Endothelial cell of umbilical vein (primary cell): ENCODE measurements around the gene NANOS1.

ENCODE experiments used
- CTCF ChIP-seq, 2 donors: IDR thresholded peaks; 1 replicate in 1 of 2; 2 replicates in 1 of 2; pipeline ENCODE4 v1.5.1; 2011; ENCODE audit warnings: low read length in 2 of 2, mild to moderate bottlenecking in 2 of 2, moderate library complexity in 2 of 2, control low read depth in 1 of 2, inconsistent platforms in 1 of 2, low read depth in 1 of 2; ENCODE audit not compliant: insufficient read depth in 1 of 2; ENCODE audit errors: extremely low read depth in 1 of 2
- EZH2 ChIP-seq: IDR thresholded peaks from 2 replicates; pipeline ENCODE4 v1.6.1; 2012; ENCODE audit warnings: borderline replicate concordance, low read depth, mild to moderate bottlenecking, moderate library complexity, low read length, inconsistent platforms; ENCODE audit not compliant: severe bottlenecking
- FOS ChIP-seq: IDR thresholded peaks from 2 replicates; pipeline ENCODE4 v1.6.1; 2011; ENCODE audit warnings: mild to moderate bottlenecking, low read length, moderate library complexity, borderline replicate concordance; ENCODE audit not compliant: insufficient read depth
- MYC ChIP-seq: IDR thresholded peaks from one replicate; pipeline ENCODE4 v1.6.1; 2011; ENCODE audit warnings: mild to moderate bottlenecking, low read depth, low read length
- POLR2A ChIP-seq: IDR thresholded peaks from 2 replicates; pipeline ENCODE4 v1.6.1; 2012; ENCODE audit warnings: low read depth, mild to moderate bottlenecking, control low read depth, low read length
- POLR2AphosphoS5 ChIP-seq: IDR thresholded peaks from 2 replicates; pipeline ENCODE4 v1.6.1; 2012; ENCODE audit warnings: low read depth, mild to moderate bottlenecking, control low read depth, low read length, moderate library complexity; ENCODE audit not compliant: insufficient read depth

DNA sequence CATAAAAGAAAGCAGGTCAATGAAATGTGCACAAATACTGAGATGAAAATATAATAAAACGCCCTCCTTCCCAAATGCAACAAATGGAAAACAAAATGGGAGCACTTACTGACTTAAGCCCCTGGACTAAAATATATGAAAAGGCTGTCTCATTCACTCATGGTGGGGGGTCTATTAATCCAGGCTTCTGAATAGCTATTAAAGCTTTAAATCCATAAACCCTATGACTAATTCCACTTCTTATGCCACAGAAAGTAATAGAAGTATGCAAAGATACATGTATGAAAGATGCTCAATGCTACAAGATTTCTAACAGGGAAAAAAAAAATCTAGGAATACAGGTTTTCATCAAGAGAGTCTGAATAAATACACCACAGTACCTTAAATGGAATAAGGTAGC is 30.6 kb downstream of the NANOS1 start:
- TF ChIP-seq CTCF (IDR thresholded peaks at IDR 0.05; ENCODE audit: extremely low read depth in 1 of 2, insufficient read depth in 1 of 2, low read depth in 1 of 2, low read length in 2 of 2) = no peak
- TF ChIP-seq POLR2A = no peak
- no peak for TF ChIP-seq POLR2AphosphoS5
- no peak for TF ChIP-seq EZH2
- TF ChIP-seq FOS = no peak
- no peak for TF ChIP-seq MYC
